ENCODE measurements around the gene HDAC10.

Gene HDAC10

DNA sequence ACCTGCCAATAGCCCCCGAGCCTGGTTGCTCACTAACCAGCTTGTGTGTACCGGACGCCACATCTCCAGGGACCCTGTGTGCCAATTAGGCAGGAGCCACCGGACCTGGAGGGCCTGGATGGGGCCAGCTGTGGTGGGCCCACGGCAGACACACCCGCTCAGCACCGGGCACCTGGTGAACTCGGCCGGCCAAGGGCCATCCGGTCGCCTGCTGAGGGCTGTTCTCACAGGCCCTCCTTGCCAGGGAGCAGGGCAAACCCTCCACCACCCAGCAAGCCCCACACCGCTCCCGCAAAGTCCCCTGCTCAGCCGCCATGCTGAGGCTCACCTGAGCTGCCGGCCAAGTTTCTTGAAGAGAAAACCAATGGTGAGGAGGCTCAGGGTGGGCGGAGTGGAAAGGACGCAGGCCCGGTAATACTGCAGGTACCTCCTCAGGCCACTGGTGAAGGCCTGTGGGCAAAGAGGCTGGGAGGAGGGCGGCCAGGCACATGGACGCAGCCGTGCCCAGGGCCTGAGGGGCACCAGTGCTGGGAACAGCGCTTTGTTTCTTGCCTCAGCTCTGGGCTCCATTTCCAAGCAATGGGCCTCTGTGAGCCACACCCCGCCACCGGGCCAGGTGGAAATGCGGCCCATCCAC, 23.4 kb downstream of the HDAC10 start:
- Mint-ChIP-seq H3K9me3 (no peaks in the 10 kb centered on the region), H3K27me3 (no peaks in the 10 kb centered on the region), H3K4me1 (no peaks in the 10 kb centered on the region), H3K4me3 (no peak overlapping the region), H3K27ac (no peak overlapping the region), H3K36me3 (ENCODE audit: low read depth) (peaks cover 6% of the 10 kb centered on the region)
- ATAC-seq, result no peak
- DNase-seq, result no peak

DNA sequence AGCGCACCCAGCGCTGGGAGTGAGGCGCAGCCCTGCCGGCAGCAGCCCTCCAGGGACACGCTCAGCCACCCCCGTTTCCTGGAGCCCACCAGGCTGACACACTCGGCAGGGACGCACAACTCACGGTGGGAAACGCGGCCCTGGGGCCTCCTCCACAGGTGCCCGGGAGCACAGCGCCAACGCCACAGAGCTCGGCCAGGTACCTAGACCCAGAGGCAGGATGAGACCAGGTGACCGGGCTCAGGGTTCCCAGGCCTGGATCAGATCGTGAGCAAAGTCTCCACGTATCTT, 24.2 kb downstream of the HDAC10 start:
- no peak overlapping the region for H3K4me3 Mint-ChIP-seq
- H3K27me3 Mint-ChIP-seq, result no peaks in the 10 kb centered on the region
- peaks cover 6% of the 10 kb centered on the region for H3K36me3 Mint-ChIP-seq (ENCODE audit: low read depth)
- DNase-seq (no peak), ATAC-seq (no peak)
- H3K27ac Mint-ChIP-seq, result no peak overlapping the region
- no peaks in the 10 kb centered on the region for H3K4me1 Mint-ChIP-seq
- H3K9me3 Mint-ChIP-seq, result no peaks in the 10 kb centered on the region

DNA sequence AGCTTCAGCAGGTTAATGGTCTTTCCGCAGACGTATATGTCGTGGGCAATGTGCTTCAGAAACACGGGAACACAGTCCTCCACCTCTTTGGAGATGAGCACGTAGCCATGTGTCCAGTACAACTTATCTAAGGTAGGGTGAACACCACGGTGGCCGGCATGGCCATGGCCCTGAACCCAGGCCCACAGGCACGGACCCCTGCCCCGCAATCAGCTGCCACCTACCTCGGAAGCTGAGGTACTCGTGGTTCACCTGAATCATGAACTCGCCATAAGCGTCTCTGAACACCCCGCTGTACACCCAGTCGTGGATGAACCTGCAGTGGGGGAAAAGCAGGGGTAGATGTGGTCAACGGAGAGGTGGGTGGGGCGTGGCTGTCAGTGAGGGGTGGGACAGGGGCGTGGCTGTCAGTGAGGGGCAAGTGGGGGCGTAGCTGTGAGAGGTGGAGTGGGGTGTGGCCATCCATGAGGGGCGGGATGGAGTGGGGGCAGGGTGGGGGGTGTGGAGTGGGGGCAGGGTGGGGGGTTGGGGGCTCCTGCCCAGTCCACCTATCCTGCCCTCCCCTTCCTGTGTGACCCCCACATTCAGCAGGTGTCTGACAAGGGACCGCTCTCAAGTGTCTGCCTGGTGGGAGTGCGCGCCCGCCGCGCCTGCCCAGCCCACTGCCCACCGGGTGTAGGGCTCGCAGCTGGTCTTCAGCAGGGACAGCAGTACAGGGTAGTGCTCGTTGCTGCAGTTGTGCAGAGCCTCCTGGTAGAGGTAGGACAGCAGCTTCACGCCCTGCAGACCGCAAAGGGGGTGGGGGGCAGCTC, 24.8 kb downstream of the HDAC10 start:
- no peaks in the 10 kb centered on the region for H3K4me1 Mint-ChIP-seq
- ATAC-seq, result no peak
- H3K36me3 Mint-ChIP-seq (ENCODE audit: low read depth), result peaks cover 6% of the 10 kb centered on the region
- H3K27ac Mint-ChIP-seq, result no peak overlapping the region
- no peaks in the 10 kb centered on the region for H3K9me3 Mint-ChIP-seq
- H3K27me3 Mint-ChIP-seq, result no peaks in the 10 kb centered on the region
- no peak overlapping the region for H3K4me3 Mint-ChIP-seq
- DNase-seq, result no peak

DNA sequence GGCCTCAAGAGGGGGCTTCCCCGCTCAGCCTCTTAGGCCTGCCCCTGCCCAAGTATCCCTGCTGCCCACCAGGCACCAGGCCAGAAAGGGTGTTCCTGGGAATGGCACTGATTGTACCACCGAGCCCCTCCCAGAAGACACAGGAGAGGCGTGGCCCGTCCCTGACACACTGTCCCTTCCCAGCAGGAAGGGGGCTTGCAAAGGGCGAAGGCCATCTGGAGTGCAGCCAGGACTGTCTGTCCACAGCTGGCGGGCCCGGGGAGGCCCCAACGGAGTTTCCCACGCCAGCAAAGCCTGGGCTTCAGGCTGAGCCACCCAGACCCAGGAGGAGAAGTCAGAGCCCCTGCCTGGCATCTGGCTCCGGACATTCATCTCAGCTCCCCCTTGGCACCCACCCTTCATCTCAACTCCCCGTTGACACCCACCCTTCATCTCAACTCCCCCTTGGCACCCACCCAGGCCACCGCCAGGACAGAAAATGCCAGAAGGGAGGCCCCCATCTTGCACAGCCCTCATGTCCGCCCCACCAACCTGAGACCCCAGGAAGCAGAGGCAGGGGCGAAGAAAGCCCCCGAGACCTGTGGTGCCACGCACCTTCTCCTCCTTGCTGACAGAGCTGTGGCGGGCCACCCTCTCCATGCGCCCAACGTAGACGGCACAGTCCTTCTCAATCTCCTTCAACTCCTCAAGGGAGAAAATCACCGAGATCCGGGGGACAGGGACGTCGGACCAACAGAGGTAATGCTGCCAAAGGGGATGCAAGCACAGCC, 25.7 kb downstream of the HDAC10 start:
- Mint-ChIP-seq H3K36me3 (ENCODE audit: low read depth) (peaks cover 12% of the 10 kb centered on the region), H3K27me3 (no peaks in the 10 kb centered on the region), H3K9me3 (no peaks in the 10 kb centered on the region), H3K4me3 (no peak overlapping the region), H3K4me1 (no peaks in the 10 kb centered on the region), H3K27ac (no peak overlapping the region)
- no peak for DNase-seq
- ATAC-seq, result no peak

DNA sequence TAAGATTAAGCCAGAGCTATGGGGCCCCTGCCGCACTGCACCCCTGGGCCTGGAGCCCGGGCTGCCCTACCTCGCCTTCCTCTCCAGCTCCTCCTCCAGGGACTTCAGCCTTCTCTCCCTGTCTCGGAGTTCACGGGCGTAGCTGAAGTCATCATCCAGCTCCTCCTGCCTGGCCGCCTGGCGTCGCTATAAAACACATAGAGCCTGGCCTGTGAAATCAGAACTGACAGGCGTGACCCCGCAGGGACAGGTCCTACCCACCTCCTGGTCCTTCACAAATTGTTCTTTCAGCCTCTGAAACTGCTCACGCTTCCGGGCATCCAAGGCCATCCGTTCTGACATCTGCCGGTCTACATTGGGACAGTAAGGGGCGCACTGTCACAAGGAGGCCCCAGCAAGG, 27.0 kb downstream of the HDAC10 start:
- peaks cover 13% of the 10 kb centered on the region for H3K36me3 Mint-ChIP-seq (ENCODE audit: low read depth)
- H3K4me1 Mint-ChIP-seq, result no peaks in the 10 kb centered on the region
- no peak overlapping the region for H3K4me3 Mint-ChIP-seq
- no peak overlapping the region for H3K27ac Mint-ChIP-seq
- DNase-seq (no peak), ATAC-seq (no peak)
- no peaks in the 10 kb centered on the region for H3K9me3 Mint-ChIP-seq
- no peaks in the 10 kb centered on the region for H3K27me3 Mint-ChIP-seq

DNA sequence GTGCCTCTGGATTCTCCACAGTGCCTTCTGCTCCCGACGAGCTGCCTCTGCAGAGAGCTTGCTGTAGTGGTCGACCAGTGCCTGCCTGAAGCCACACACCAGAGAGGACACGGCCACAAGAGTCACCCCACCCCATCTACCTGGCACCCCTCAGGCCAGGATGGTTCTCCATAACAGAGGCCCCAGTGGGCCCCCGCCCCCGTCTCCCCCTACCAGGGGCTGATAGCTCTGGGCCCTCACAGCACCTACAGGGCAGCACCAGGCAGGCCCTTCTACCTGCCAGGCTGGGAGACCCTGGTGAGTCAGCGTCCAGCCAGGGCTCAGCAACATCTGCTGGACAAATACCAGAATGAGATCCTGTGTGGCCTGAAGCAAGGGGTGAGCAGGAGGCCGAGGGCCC, 28.6 kb downstream of the HDAC10 start:
- H3K4me3 Mint-ChIP-seq, result no peak overlapping the region
- no peak overlapping the region for H3K27ac Mint-ChIP-seq
- no peak for ATAC-seq
- H3K27me3 Mint-ChIP-seq, result no peaks in the 10 kb centered on the region
- H3K36me3 Mint-ChIP-seq (ENCODE audit: low read depth), result peaks cover 13% of the 10 kb centered on the region
- no peaks in the 10 kb centered on the region for H3K4me1 Mint-ChIP-seq
- H3K9me3 Mint-ChIP-seq, result no peaks in the 10 kb centered on the region
- DNase-seq, result no peak

DNA sequence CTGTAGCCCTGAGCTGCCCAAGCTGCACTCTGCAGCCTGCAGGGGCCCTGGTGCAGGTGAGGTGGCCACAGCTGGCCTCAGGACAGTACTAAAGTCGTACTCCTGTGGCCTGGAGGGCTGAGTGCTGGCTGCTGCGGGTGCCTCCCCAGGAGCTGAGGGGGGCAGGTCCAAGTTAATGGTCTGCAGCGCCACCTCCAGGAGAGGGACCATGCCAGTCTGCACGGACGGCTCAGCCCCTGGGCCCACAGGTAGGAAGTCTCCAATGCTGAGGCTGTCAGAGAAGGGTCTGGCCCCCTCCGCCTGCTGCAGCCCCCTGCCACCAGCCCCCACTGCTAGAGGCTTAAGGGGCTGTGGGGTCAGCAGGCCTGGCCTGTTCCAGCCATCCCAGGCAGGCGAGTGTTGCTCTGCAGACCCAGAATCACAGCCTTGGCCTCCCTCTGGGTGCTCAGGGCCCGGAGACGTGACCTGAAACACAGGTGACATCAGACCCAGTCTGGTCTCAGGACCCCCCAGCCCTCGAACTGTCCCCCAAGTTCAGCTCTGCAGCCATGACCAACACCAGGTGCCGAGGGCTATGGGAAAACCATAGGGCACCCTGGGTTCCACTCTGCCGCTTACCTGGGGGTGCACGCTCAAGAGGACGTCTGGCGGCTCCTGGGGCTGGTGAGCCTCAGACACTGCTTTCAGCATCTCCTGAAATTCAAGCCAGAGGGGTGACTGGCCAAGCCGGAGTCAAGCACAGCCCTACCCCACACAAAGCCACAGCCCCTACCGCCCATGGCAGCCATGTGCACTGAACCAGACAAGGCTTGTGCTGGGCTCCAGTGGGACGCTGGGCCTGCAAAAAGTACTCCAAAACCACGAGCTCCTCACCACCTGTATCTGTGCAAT, 29.4 kb downstream of the HDAC10 start:
- ATAC-seq (no peak), DNase-seq (no peak)
- Mint-ChIP-seq H3K4me1 (no peaks in the 10 kb centered on the region), H3K4me3 (no peak overlapping the region), H3K27ac (no peak overlapping the region), H3K36me3 (ENCODE audit: low read depth) (peaks cover 16% of the 10 kb centered on the region), H3K9me3 (no peaks in the 10 kb centered on the region), H3K27me3 (no peaks in the 10 kb centered on the region)

DNA sequence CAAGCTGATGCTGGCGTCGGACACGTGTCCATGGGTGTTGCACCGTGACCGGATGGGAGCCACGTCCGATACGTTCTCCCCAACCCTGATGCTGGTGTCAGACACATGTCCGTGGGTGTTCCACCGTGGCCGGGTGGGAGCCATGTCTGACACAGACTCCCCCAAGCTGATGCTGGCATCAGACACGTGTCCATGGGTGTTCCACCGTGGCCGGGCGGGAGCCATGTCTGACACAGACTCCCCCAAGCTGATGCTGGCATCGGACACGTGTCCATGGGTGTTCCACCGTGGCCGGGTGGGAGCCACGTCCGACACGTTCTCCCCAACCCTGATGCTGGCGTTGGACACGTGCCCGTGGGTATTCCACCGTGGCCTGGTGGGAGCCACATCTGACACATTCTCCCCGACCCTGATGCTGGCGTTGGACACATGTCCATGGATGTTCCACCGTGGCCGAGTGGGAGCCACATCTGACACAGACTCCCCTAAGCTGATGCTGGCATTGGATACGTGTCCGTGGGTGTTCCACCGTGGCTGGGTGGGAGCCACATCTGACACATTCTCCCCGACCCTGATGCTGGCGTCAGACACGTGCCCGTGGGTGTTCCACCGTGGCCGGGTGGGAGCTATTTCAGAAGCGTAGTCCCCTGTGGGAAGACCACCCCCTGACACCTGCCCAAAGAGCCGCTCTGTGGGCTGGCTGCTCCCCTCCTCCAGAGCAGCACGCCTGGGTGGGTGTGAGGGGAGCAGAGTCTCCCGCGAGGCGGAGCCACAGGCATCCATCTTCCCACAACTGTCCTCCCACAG, 30.3 kb downstream of the HDAC10 start:
- Mint-ChIP-seq H3K27me3 (no peaks in the 10 kb centered on the region), H3K27ac (no peak overlapping the region), H3K4me1 (no peaks in the 10 kb centered on the region), H3K36me3 (ENCODE audit: low read depth) (peaks cover 20% of the 10 kb centered on the region), H3K9me3 (no peaks in the 10 kb centered on the region), H3K4me3 (no peak overlapping the region)
- DNase-seq (no peak), ATAC-seq (no peak)

DNA sequence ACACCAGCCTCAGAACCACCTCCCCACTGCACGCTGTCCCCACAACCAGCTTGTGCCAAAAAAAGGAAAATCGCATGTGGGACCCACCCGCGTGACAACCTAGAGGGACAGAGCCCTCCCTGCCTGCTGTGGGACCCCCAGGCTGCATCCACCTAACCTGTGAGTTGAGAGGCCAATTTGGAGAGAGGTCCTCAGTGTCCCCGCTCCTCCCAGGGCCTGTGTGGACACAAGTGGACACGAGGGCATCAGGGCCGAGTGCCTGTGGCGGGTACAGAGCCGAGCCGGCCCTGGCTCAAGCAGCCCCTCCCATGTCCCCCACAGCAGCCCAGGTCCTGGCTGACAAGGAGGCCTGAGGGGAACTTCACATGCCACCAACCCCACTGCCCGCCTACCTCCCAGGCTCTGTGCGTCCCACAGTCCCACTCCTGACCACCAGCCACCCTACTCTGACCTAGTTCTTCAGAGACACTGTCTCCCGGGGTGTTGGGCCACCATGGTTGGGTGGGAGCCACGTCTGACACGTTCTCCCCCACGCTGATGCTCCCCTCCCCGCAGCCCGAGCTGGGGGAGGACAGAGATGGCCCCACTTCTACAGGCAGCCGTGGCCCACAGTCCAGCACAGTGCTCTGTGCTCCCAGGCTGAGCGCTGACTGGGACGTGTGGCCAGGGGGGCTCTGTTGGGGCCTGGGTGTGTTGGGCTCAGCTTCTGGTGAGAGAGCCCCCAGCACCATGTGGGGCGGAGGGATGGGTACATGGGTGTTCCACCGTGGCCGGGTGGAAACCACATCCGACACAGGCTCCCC, 31.1 kb downstream of the HDAC10 start:
- Mint-ChIP-seq H3K4me3 (no peak overlapping the region), H3K4me1 (no peaks in the 10 kb centered on the region), H3K27ac (no peak overlapping the region), H3K36me3 (ENCODE audit: low read depth) (peaks cover 24% of the 10 kb centered on the region), H3K9me3 (no peaks in the 10 kb centered on the region), H3K27me3 (no peaks in the 10 kb centered on the region)
- no peak for DNase-seq
- ATAC-seq, result no peak

DNA sequence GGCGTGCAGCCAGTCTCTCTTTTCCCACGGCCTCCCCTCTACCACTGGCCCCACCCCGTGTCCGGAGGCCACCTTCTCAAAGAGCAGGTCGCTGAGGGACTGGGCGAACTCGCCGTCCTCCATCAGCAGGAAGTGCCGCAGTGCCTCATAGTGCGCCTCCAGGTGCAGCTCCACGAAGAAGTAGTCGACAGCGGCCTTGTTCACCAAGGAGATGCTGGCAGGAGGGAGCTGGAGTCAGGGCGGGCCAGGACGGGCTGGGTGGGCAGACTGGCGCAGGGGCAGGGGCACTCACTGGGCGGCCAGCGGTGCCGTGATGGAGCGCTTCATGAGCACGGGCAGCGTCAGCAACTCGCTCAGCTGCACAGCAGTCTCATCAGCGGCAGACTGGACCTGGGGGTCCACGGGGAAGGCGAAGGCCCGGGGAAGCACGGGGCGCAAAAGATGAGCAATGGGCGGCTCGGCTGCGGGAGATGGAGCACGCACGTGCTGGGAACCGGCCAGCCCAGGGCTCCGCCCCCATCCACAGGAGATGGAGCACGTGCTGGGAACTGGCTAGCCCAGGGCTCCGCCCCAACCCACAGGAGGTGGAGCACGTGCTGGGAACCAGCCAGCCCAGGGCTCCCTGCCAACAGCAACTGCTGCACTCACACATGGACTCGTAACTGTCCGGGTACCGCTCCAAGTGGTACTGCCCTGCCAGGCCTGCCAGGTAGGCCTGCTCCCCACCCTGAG, 31.9 kb downstream of the HDAC10 start:
- H3K36me3 Mint-ChIP-seq (ENCODE audit: low read depth), result peaks cover 27% of the 10 kb centered on the region
- DNase-seq, result no peak
- H3K27ac Mint-ChIP-seq, result no peak overlapping the region
- H3K4me1 Mint-ChIP-seq, result no peaks in the 10 kb centered on the region
- H3K27me3 Mint-ChIP-seq, result no peaks in the 10 kb centered on the region
- no peak overlapping the region for H3K4me3 Mint-ChIP-seq
- ATAC-seq, result no peak
- H3K9me3 Mint-ChIP-seq, result no peaks in the 10 kb centered on the region

DNA sequence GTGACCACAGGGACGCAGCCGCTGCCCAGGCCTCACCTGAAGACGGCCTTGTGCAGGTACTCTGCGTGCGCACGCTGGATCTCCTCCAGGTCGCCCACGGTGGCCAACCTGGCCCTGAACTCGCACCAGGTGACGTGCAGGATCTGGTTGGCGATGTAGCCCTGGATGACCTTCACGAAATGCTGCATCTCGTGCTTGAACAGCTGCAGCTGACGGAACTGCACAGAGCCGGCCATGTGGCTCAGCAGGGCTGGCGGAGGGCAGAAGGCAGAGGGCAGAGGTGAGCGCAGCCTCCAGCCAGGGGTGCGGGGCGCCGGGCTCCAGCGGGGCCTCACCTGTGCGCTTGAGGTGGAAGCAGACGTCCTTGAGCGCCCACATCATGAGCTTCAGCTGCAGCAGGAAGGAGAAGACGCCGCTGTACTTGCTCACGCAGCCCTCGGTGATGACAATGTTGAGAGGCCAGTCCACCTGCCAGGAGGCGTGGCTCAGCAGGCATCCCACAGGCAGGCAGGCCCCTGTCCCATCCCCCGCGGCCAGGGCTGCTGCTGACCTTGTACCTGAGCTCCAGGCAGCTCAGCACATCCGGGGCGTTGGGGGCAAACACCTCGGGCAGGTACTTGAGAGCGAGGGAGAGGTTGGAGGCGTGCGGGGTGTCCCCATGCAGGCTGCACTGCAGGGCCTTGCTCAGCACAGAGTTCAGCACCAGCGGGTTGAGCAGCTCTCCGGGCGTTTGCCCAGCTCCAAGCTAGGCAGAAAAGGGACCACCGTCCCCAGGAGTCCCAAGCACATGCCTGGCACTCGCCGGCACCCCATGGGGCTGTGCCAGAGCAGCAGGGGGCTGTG, 32.7 kb downstream of the HDAC10 start:
- H3K27ac Mint-ChIP-seq, result no peak overlapping the region

DNA sequence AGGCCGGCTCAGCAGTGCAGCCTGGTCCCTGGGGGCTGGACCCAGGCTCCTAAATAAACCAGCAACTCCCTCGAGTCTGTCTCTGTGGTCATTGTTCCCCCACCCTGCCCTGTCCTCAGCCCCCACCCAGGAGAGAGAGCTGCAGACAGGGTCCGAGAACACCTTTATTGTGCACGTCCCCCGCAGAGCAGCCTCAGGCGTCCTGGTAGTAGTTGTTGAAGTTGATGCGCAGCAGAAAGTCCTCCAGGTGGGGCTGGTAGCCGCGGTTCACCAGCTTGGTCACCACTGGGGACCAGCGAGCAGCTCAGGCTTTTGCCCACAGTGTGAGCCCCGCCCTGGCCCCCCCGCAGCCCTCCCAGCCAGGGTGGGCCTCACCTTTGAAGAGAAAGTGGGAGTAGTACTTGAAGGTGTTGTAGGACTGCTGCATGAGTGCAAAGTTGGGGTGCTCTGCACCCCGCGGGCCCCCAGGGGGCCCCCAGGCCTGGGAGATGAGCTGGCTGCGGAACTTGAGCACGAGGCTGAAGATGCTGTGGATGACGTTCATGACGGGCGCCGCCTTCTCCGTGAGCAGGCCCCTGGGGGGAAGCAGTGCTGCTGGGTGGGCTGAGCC, 33.4 kb downstream of the HDAC10 start:
- ATAC-seq, result no peak
- Mint-ChIP-seq H3K4me3 (no peak overlapping the region), H3K4me1 (peaks cover 2% of the 10 kb centered on the region), H3K36me3 (ENCODE audit: low read depth) (peaks cover 30% of the 10 kb centered on the region), H3K9me3 (no peaks in the 10 kb centered on the region), H3K27me3 (no peaks in the 10 kb centered on the region), H3K27ac (no peak overlapping the region)
- DNase-seq, result no peak

More for the DNA sequence above, 32.7 kb downstream of the HDAC10 start:
- H3K9me3 Mint-ChIP-seq, result no peaks in the 10 kb centered on the region
- peaks cover 27% of the 10 kb centered on the region for H3K36me3 Mint-ChIP-seq (ENCODE audit: low read depth)
- no peak for DNase-seq
- H3K4me1 Mint-ChIP-seq, result peaks cover 2% of the 10 kb centered on the region
- H3K27me3 Mint-ChIP-seq, result no peaks in the 10 kb centered on the region
- no peak for ATAC-seq
- no peak overlapping the region for H3K4me3 Mint-ChIP-seq

Measured in activated naive CD8-positive, alpha-beta T cell treated with anti-CD3 and anti-CD28 coated beads, Interleukin-2, amount 50 U/mL, for 24 hours (primary cell).